HepG2 (cell line): ENCODE data around the gene KRTAP10-2. TPM values are rescaled to one million over a fixed set of nuclear protein-coding genes. Genes with fewer than 3 reads are reported as not detected.

ENCODE experiments used
- ELF4 ChIP-seq: sonication (generic); formaldehyde crosslinking; IDR thresholded peaks from 2 replicates; pipeline ENCODE4 v1.5.0; 2020; ENCODE audit warnings: missing genetic modification reagents, mild to moderate bottlenecking, moderate library complexity, borderline replicate concordance
- HCFC1 ChIP-seq: fragments of 150-350 bp; IDR thresholded peaks from 2 replicates; pipeline ENCODE4 v1.6.1; 2014; ENCODE audit warnings: low read depth, low read length
- MATR3 ChIP-seq: sonication (generic); formaldehyde crosslinking; IDR thresholded peaks from 2 replicates; pipeline ENCODE4 v1.4.0; 2020; ENCODE audit warnings: missing genetic modification reagents
- POGZ ChIP-seq: sonication (generic); formaldehyde crosslinking; IDR thresholded peaks from 2 replicates; pipeline ENCODE4 v1.4.0; 2020; ENCODE audit warnings: mild to moderate bottlenecking, missing genetic modification reagents
- RAD21 ChIP-seq: fragments of 450-650 bp; formaldehyde crosslinking; IDR thresholded peaks from 2 replicates; pipeline ENCODE4 v1.5.0; 2020; ENCODE audit warnings: mild to moderate bottlenecking
- RFX3 ChIP-seq: IDR thresholded peaks from 2 replicates; pipeline ENCODE4 v1.6.1; 2016; ENCODE audit warnings: missing biosample characterization, missing genetic modification reagents
- SMC3 ChIP-seq: IDR thresholded peaks from 2 replicates; pipeline ENCODE4 v1.6.1; 2011; ENCODE audit warnings: low read length, improper control_type of control experiment
- TAF1 ChIP-seq: sonication (generic); formaldehyde crosslinking; IDR thresholded peaks from 2 replicates; pipeline ENCODE4 v1.4.0; 2020; ENCODE audit warnings: missing genetic modification reagents
- ZFP1 ChIP-seq: IDR thresholded peaks from 2 replicates; pipeline ENCODE4 v1.6.1; 2016
- ZNF225 ChIP-seq: sonication (generic); formaldehyde crosslinking; IDR thresholded peaks from 2 replicates; pipeline ENCODE4 v1.4.0; 2020; ENCODE audit warnings: mild to moderate bottlenecking, missing genetic modification reagents
- ZNF75D ChIP-seq: sonication (generic); formaldehyde crosslinking; IDR thresholded peaks from 2 replicates; pipeline ENCODE4 v1.8.1; 2023; ENCODE audit warnings: missing genetic modification reagents, mild to moderate bottlenecking, borderline replicate concordance
- ZNF761 ChIP-seq: sonication (generic); formaldehyde crosslinking; conservative IDR thresholded peaks from 2 replicates; pipeline ENCODE4 v1.4.0; 2020; ENCODE audit warnings: mild to moderate bottlenecking, missing genetic modification reagents
- ZNF768 ChIP-seq: sonication (generic); formaldehyde crosslinking; IDR thresholded peaks from 2 replicates; pipeline ENCODE4 v1.4.0; 2020; ENCODE audit warnings: missing genetic modification reagents
- ZNF891 ChIP-seq: sonication (generic); formaldehyde crosslinking; IDR thresholded peaks from 2 replicates; pipeline ENCODE4 v1.5.0; 2020; ENCODE audit warnings: mild to moderate bottlenecking, missing genetic modification reagents
- polyA plus RNA-seq, 8 experiments: library from polyadenylated mRNA; depleted of rRNA in 3 of 8; stranded (reverse) in 7 of 8; unstranded in 1 of 8; fragments of >200 nt; fragmentation: Illumina TruSeq in 4 of 8; extraction: Trizol in 4 of 8; gene quantifications; 2 replicates each; pipeline versions ENCODE4 v1.2.1 to v1.2.3, GENCODE V29; 2011 to 2016; ENCODE audit warnings: low read depth in 4 of 8, missing spikeins in 1 of 8, mixed read lengths in 1 of 8; ENCODE audit not compliant: insufficient read depth in 1 of 8
- total RNA-seq, 5 experiments: library from RNA; depleted of rRNA; stranded (reverse); fragments of >200 nt; fragmentation: Illumina TruSeq; extraction: Trizol; gene quantifications; 2 replicates each; pipeline ENCODE4 v1.2.3, GENCODE V29; 2016; ENCODE audit warnings: low read depth in 1 of 5
- TF ChIP-seq, protein P1 (sequence below): sonication (generic); formaldehyde crosslinking; IDR thresholded peaks from 2 replicates; pipeline ENCODE4 v1.5.0; 2020; ENCODE audit warnings: missing genetic modification reagents, mild to moderate bottlenecking, borderline replicate concordance
- TF ChIP-seq, protein P2 (sequence below): sonication (generic); formaldehyde crosslinking; IDR thresholded peaks from 2 replicates; pipeline ENCODE4 v1.8.1; 2022; ENCODE audit warnings: low read depth, mild to moderate bottlenecking, missing genetic modification reagents
- TF ChIP-seq, protein P3 (sequence below): sonication (generic); formaldehyde crosslinking; IDR thresholded peaks from 2 replicates; pipeline ENCODE4 v1.5.0; 2020; ENCODE audit warnings: mild to moderate bottlenecking, missing genetic modification reagents, moderate library complexity
- TF ChIP-seq, protein P4 (sequence below): sonication (generic); formaldehyde crosslinking; IDR thresholded peaks from 2 replicates; pipeline ENCODE4 v1.4.0; 2020; ENCODE audit warnings: mild to moderate bottlenecking, missing genetic modification reagents
- TF ChIP-seq, protein P5 (sequence below): sonication (generic); formaldehyde crosslinking; IDR thresholded peaks from 2 replicates; pipeline ENCODE4 v1.4.0; 2020; ENCODE audit warnings: mild to moderate bottlenecking, low read depth, missing genetic modification reagents

The KRTAP10-2 gene
- total and polyA plus RNA-seq, 2 of the 13 experiments (the other 11 are each of a cell fraction or from before 2014, with no cell fraction given), result not detected

DNA sequence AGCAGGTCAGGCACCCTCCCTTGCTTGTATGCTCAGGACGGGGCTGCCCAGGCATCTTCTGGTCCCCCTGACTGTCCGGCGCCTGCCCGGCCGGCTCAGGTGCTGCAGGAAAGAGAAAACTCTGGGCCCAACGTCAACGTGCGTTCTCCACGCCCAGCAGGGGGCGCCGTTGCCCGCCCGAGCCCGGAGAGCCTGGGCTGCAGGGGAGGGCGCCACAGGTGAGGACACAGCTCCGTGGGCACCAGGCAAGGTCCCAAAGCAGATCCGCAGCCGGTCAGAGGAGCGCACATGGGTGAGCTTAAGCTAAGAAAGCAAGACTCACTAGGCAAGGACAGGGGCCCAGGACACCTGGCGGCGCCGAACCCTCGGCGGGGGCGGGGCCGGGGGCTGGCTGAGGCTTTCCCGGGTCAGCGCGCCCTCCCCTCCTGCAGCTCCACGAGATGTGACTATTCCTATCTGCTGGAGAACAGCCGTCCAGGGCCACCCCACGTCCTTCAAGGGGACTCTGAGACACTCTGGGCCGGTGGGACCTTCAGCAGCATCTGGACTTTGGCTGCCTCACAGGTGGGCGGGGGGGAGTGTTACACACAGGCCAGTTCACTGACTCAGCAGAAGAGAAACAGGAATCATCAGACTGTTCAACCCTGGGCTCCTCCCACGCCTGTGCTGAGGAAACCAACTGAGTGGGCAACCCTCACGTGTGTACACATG is 40.6 kb downstream of the KRTAP10-2 start (continued):
- TF ChIP-seq, protein P1, sequence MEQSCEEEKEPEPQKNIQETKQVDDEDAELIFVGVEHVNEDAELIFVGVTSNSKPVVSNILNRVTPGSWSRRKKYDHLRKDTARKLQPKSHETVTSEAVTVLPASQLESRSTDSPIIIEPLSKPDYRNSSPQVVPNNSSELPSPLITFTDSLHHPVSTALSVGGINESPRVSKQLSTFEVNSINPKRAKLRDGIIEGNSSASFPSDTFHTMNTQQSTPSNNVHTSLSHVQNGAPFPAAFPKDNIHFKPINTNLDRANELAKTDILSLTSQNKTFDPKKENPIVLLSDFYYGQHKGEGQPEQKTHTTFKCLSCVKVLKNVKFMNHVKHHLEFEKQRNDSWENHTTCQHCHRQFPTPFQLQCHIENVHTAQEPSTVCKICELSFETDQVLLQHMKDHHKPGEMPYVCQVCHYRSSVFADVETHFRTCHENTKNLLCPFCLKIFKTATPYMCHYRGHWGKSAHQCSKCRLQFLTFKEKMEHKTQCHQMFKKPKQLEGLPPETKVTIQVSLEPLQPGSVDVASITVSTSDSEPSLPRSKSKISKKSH (CRISPR knock-in tag), result peak; percentile 53; the same call in 1 of the 2 replicates
- TF ChIP-seq ZNF75D (CRISPR knock-in tag) (no peak), POGZ (CRISPR knock-in tag) (0 out of 2 replicates have a peak, but pooled peaks have one; percentile 20), ZNF891 (CRISPR knock-in tag) (peak; percentile 75; the same call in 1 of the 2 replicates), ZFP1 (no peak), ZNF768 (CRISPR knock-in tag) (peak; percentile 42; the same call in 1 of the 2 replicates), ZNF225 (CRISPR knock-in tag) (peak; percentile 43; the same call in 1 of the 2 replicates), MATR3 (CRISPR knock-in tag) (no peak), SMC3 (peak; percentile 49; the same call in 1 of the 2 replicates), RFX3 (CRISPR knock-in tag) (no peak), ELF4 (CRISPR knock-in tag) (no peak), HCFC1 (no peak), RAD21 (CRISPR knock-in tag) (peak; percentile 95), TAF1 (CRISPR knock-in tag) (peak; percentile 7; the same call in 1 of the 2 replicates), ZNF761 (CRISPR knock-in tag) (peak; percentile 68; the same call in 1 of the 2 replicates)
- TF ChIP-seq, protein P2, sequence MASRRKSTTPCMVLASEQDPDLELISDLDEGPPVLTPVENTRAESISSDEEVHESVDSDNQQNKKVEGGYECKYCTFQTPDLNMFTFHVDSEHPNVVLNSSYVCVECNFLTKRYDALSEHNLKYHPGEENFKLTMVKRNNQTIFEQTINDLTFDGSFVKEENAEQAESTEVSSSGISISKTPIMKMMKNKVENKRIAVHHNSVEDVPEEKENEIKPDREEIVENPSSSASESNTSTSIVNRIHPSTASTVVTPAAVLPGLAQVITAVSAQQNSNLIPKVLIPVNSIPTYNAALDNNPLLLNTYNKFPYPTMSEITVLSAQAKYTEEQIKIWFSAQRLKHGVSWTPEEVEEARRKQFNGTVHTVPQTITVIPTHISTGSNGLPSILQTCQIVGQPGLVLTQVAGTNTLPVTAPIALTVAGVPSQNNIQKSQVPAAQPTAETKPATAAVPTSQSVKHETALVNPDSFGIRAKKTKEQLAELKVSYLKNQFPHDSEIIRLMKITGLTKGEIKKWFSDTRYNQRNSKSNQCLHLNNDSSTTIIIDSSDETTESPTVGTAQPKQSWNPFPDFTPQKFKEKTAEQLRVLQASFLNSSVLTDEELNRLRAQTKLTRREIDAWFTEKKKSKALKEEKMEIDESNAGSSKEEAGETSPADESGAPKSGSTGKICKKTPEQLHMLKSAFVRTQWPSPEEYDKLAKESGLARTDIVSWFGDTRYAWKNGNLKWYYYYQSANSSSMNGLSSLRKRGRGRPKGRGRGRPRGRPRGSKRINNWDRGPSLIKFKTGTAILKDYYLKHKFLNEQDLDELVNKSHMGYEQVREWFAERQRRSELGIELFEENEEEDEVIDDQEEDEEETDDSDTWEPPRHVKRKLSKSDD, result no peak
- TF ChIP-seq, protein P3, sequence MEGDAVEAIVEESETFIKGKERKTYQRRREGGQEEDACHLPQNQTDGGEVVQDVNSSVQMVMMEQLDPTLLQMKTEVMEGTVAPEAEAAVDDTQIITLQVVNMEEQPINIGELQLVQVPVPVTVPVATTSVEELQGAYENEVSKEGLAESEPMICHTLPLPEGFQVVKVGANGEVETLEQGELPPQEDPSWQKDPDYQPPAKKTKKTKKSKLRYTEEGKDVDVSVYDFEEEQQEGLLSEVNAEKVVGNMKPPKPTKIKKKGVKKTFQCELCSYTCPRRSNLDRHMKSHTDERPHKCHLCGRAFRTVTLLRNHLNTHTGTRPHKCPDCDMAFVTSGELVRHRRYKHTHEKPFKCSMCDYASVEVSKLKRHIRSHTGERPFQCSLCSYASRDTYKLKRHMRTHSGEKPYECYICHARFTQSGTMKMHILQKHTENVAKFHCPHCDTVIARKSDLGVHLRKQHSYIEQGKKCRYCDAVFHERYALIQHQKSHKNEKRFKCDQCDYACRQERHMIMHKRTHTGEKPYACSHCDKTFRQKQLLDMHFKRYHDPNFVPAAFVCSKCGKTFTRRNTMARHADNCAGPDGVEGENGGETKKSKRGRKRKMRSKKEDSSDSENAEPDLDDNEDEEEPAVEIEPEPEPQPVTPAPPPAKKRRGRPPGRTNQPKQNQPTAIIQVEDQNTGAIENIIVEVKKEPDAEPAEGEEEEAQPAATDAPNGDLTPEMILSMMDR (CRISPR knock-in tag), result peak; percentile 98
- TF ChIP-seq, protein P4, sequence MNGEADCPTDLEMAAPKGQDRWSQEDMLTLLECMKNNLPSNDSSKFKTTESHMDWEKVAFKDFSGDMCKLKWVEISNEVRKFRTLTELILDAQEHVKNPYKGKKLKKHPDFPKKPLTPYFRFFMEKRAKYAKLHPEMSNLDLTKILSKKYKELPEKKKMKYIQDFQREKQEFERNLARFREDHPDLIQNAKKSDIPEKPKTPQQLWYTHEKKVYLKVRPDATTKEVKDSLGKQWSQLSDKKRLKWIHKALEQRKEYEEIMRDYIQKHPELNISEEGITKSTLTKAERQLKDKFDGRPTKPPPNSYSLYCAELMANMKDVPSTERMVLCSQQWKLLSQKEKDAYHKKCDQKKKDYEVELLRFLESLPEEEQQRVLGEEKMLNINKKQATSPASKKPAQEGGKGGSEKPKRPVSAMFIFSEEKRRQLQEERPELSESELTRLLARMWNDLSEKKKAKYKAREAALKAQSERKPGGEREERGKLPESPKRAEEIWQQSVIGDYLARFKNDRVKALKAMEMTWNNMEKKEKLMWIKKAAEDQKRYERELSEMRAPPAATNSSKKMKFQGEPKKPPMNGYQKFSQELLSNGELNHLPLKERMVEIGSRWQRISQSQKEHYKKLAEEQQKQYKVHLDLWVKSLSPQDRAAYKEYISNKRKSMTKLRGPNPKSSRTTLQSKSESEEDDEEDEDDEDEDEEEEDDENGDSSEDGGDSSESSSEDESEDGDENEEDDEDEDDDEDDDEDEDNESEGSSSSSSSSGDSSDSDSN, result peak; percentile 66
- TF ChIP-seq, protein P5, sequence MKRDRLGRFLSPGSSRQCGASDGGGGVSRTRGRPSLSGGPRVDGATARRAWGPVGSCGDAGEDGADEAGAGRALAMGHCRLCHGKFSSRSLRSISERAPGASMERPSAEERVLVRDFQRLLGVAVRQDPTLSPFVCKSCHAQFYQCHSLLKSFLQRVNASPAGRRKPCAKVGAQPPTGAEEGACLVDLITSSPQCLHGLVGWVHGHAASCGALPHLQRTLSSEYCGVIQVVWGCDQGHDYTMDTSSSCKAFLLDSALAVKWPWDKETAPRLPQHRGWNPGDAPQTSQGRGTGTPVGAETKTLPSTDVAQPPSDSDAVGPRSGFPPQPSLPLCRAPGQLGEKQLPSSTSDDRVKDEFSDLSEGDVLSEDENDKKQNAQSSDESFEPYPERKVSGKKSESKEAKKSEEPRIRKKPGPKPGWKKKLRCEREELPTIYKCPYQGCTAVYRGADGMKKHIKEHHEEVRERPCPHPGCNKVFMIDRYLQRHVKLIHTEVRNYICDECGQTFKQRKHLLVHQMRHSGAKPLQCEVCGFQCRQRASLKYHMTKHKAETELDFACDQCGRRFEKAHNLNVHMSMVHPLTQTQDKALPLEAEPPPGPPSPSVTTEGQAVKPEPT, result no peak
